K562 (cell line): ENCODE measurements around the gene CCR2. TPM values are rescaled to one million over a fixed set of nuclear protein-coding genes. Genes with fewer than 3 reads are reported as not detected.

Experiments
- ATAC-seq: fragments of 200-7000 bp; cut with Tn5 transposase; 3 replicates; pipeline ENCODE4 v1.9.1; 2020; ENCODE audit warnings: moderate library complexity
- BruUV-seq: library from RNA; stranded (reverse); fragments of 400-500 nt; replicated peaks from 2 replicates; lab custom pipeline; 2021; lab: Mats Ljungman, UMichigan
- CTCF ChIA-PET: fragments of 300-600 bp; formaldehyde crosslinking; extraction: SDS; loops from one replicate; lab custom pipeline; 2021; ENCODE audit warnings: low intra/inter-chr PET ratio; lab: Yijun Ruan, JAX
- POLR2A ChIA-PET: fragments of 300-600, 350-650 bp; sonication (Branson Sonifier 250); formaldehyde crosslinking; extraction: SDS; loops from one replicate; lab custom pipeline; 2021; ENCODE audit warnings: antibody characterized with exemption, inconsistent platforms; lab: Yijun Ruan, JAX
- DNase-seq, 4 experiments: peaks; one replicate each; pipeline versions ENCODE4 v3.0.0 to v3.0.0-alpha.2; 2011 to 2018; ENCODE audit warnings: low spot score in 3 of 4, mixed read lengths in 3 of 4; ENCODE audit errors: extremely low read depth in 1 of 4
- FAIRE-seq: peaks from 2 replicates; lab custom pipeline; 2011; peaks lifted over from hg19 to GRCh38; lab: Jason Lieb, UNC
- H2AFZ ChIP-seq: 2 replicates; pipeline ENCODE4 v1.6.0; 2011; ENCODE audit warnings: low read depth, low read length, control low read depth, inconsistent platforms
- H3K27ac ChIP-seq: fragments of 200-600 bp; 3 replicates; pipeline ENCODE4 v1.8.0; 2011; ENCODE audit warnings: low read depth, mild to moderate bottlenecking, control low read depth, inconsistent platforms, low read length, moderate library complexity, mixed read lengths; ENCODE audit errors: extremely low read depth
- H3K27me3 ChIP-seq, 2 experiments: fragments of 300-600 bp in 1 of 2; 2 replicates in 1 of 2; 3 replicates in 1 of 2; pipeline versions ENCODE4 v1.6.0 to v1.8.0; 2011; ENCODE audit warnings: inconsistent platforms in 2 of 2, low read length in 2 of 2, mild to moderate bottlenecking in 1 of 2, mixed read lengths in 1 of 2, moderate library complexity in 1 of 2; ENCODE audit not compliant: control insufficient read depth in 2 of 2, insufficient read depth in 2 of 2
- H3K36me3 ChIP-seq: fragments of 300-600 bp; 3 replicates; pipeline ENCODE4 v1.8.0; 2011; ENCODE audit warnings: mild to moderate bottlenecking, low read length, inconsistent platforms; ENCODE audit not compliant: control insufficient read depth, insufficient read depth
- H3K4me1 ChIP-seq, 2 experiments: fragments of 200-600 bp in 1 of 2; replicated peaks in 1 of 2; 2 replicates in 1 of 2; 3 replicates in 1 of 2; pipeline versions ENCODE4 v1.5.1 to v1.8.0; 2011; ENCODE audit warnings: inconsistent platforms in 2 of 2, low read length in 2 of 2, mild to moderate bottlenecking in 1 of 2, mixed read lengths in 1 of 2, moderate library complexity in 1 of 2; ENCODE audit not compliant: control insufficient read depth in 2 of 2, insufficient read depth in 2 of 2
- H3K4me2 ChIP-seq: 2 replicates; pipeline ENCODE4 v1.6.1; 2011; ENCODE audit warnings: low read length, control low read depth, inconsistent platforms, mixed read lengths; ENCODE audit not compliant: insufficient read depth
- H3K4me3 ChIP-seq: fragments of 200-600 bp; sonication (generic), shearing (Covaris generic); 2 replicates; pipeline ENCODE4 v1.5.1; 2016; ENCODE audit warnings: control low read depth, inconsistent platforms
- H3K79me2 ChIP-seq: fragments of 200-600 bp; 3 replicates; pipeline ENCODE4 v1.8.0; 2011; ENCODE audit warnings: low read length, inconsistent platforms; ENCODE audit not compliant: control insufficient read depth, insufficient read depth
- H3K9ac ChIP-seq, 2 experiments: 2 replicates each; pipeline versions ENCODE4 v1.6.0 to v1.6.1; 2011; ENCODE audit warnings: low read depth in 2 of 2, low read length in 2 of 2, control low read depth in 1 of 2, inconsistent platforms in 1 of 2, mild to moderate bottlenecking in 1 of 2, mixed read lengths in 1 of 2; ENCODE audit not compliant: insufficient read depth in 1 of 2
- H3K9me1 ChIP-seq: one replicate; pipeline ENCODE4 v1.6.0; 2011; ENCODE audit warnings: inconsistent platforms, mild to moderate bottlenecking, low read length, moderate library complexity; ENCODE audit not compliant: control insufficient read depth, insufficient read depth
- H3K9me3 ChIP-seq: replicated peaks from 2 replicates; pipeline ENCODE4 v1.5.1; 2011; ENCODE audit warnings: low read depth, low read length, inconsistent platforms; ENCODE audit not compliant: control insufficient read depth, insufficient read depth
- H4K20me1 ChIP-seq: replicated peaks from 2 replicates; pipeline ENCODE4 v1.6.1; 2011; ENCODE audit warnings: low read length, inconsistent platforms, mixed read lengths; ENCODE audit not compliant: control insufficient read depth, insufficient read depth
- CBFB ChIP-seq: sonication (generic); formaldehyde crosslinking; IDR thresholded peaks from 2 replicates; pipeline ENCODE4 v1.4.0; 2020; ENCODE audit warnings: mild to moderate bottlenecking, missing genetic modification reagents
- CLOCK ChIP-seq: fragments of 250-450 bp; sonication (Bioruptor Pico); IDR thresholded peaks from 2 replicates; pipeline ENCODE4 v1.4.0; 2020; ENCODE audit warnings: mild to moderate bottlenecking, moderate library complexity, borderline replicate concordance
- CXXC5 ChIP-seq: fragments of 250-450 bp; sonication (Bioruptor Pico); IDR thresholded peaks from 2 replicates; pipeline ENCODE4 v1.8.0; 2022; ENCODE audit warnings: inconsistent platforms, mild to moderate bottlenecking, moderate library complexity
- ELK3 ChIP-seq: fragments of 450-650 bp; formaldehyde crosslinking; IDR thresholded peaks from 2 replicates; pipeline ENCODE4 v1.4.0; 2020; ENCODE audit warnings: mild to moderate bottlenecking
- HDAC2 ChIP-seq: fragments of 450-650 bp; IDR thresholded peaks from 2 replicates; pipeline ENCODE4 v1.6.1; 2016; ENCODE audit warnings: mild to moderate bottlenecking
- HMGN3 ChIP-seq: IDR thresholded peaks from 2 replicates; pipeline ENCODE4 v1.6.1; 2011; ENCODE audit warnings: borderline replicate concordance, low read depth, mild to moderate bottlenecking, mixed read lengths, low read length; ENCODE audit not compliant: insufficient read length; ENCODE audit errors: extremely low read depth
- NFRKB ChIP-seq: fragments of 450-650 bp; IDR thresholded peaks from 2 replicates; pipeline ENCODE4 v1.6.1; 2016; ENCODE audit warnings: low read depth
- TEAD1 ChIP-seq, 2 experiments: fragments of 450-650 bp in 1 of 2; sonication (generic) in 1 of 2; formaldehyde crosslinking; IDR thresholded peaks; 2 replicates each; pipeline versions ENCODE4 v1.4.0 to v1.8.0; 2020 to 2022; ENCODE audit warnings: mild to moderate bottlenecking in 2 of 2, missing genetic modification reagents in 1 of 2
- ZBTB17 ChIP-seq: fragments of 450-650 bp; formaldehyde crosslinking; IDR thresholded peaks from 2 replicates; pipeline ENCODE4 v1.4.0; 2020; ENCODE audit warnings: mild to moderate bottlenecking
- ZBTB34 ChIP-seq: fragments of 250-450 bp; sonication (Bioruptor Pico); IDR thresholded peaks from 2 replicates; pipeline ENCODE4 v1.8.0; 2021; ENCODE audit warnings: mild to moderate bottlenecking, moderate library complexity
- ZBTB7A ChIP-seq: IDR thresholded peaks from 2 replicates; pipeline ENCODE4 v1.6.1; 2011; ENCODE audit warnings: low read depth, mild to moderate bottlenecking, low read length, moderate library complexity, borderline replicate concordance; ENCODE audit not compliant: control insufficient read depth
- ZFP30 ChIP-seq: fragments of 250-450 bp; sonication (Bioruptor Pico); IDR thresholded peaks from 2 replicates; pipeline ENCODE4 v1.8.0; 2022; ENCODE audit warnings: moderate library complexity, mild to moderate bottlenecking, inconsistent platforms, borderline replicate concordance
- ZKSCAN1 ChIP-seq: fragments of 150-350 bp; IDR thresholded peaks from 2 replicates; pipeline ENCODE4 v1.6.1; 2016; ENCODE audit warnings: low read depth, low read length
- ZNF133 ChIP-seq: fragments of 250-450 bp; sonication (Bioruptor Pico); IDR thresholded peaks from 2 replicates; pipeline ENCODE4 v1.4.0; 2020; ENCODE audit warnings: mild to moderate bottlenecking
- ZNF444 ChIP-seq: fragments of 250-450 bp; sonication (Bioruptor Pico); IDR thresholded peaks from 2 replicates; pipeline ENCODE4 v1.4.0; 2020; ENCODE audit warnings: mild to moderate bottlenecking, moderate library complexity
- ZNF586 ChIP-seq: fragments of 450-650 bp; formaldehyde crosslinking; conservative IDR thresholded peaks from 2 replicates; pipeline ENCODE4 v1.4.0; 2020; ENCODE audit warnings: mild to moderate bottlenecking, moderate library complexity
- WGBS: fragments of 100-300 bp; shearing (Covaris generic); methylation state at CpG from one replicate; pipeline ENCODE4 v1.1.6; 2016; ENCODE audit warnings: low coverage, mixed read lengths; ENCODE audit not compliant: insufficient coverage; ENCODE audit errors: missing lambda C conversion rate; 5-methylcytosine and 5-hydroxymethylcytosine counted together
- in situ Hi-C: fragments of 300-500 bp; cut with MboI; formaldehyde crosslinking; loops from 4 replicates; pipeline ENCODE4 v1.15.0; 2018; ENCODE audit warnings: inconsistent platforms, mixed read lengths
- intact Hi-C: fragments of 100-400 bp; cut with micrococcal nuclease; formaldehyde crosslinking; loops from 2 replicates; pipeline ENCODE4 v1.14.2; 2022
- polyA plus RNA-seq, 8 experiments: library from polyadenylated mRNA; depleted of rRNA in 4 of 8; stranded (reverse) in 5 of 8; unstranded in 3 of 8; fragments of >200 nt; fragmentation: Nextera tagmentation in 2 of 8; fragmentation: Illumina TruSeq in 1 of 8; extraction: Ambion mirVana in 2 of 8; extraction: Trizol in 1 of 8; gene quantifications; 2 replicates each; pipeline versions ENCODE4 v1.2.1 to v1.2.3, GENCODE V29; 2011 to 2014; ENCODE audit warnings: inconsistent platforms in 1 of 8, missing spikeins in 1 of 8
- total RNA-seq, 7 experiments: library from RNA; depleted of rRNA in 6 of 7; stranded (reverse); fragments of >200 nt in 6 of 7; fragmentation: Illumina TruSeq in 2 of 7; extraction: Trizol in 2 of 7; gene quantifications; 2 replicates each; pipeline versions ENCODE4 v1.2.1 to v1.2.3, GENCODE V29; 2011 to 2021; ENCODE audit warnings: low replicate concordance in 1 of 7

Gene CCR2
- total and polyA plus RNA-seq, 9 of the 15 experiments (the other 6 are each of a cell fraction or from before 2014, with no cell fraction given), result not detected

GRCh38 chr3:46407970-46408369 lies 54.1 kb downstream of the CCR2 start:
- in situ Hi-C loops (loop anchor here (25.0 kb wide), 1 partner anchor 1371 kb away; the partner anchor contains the start of gene CLEC3B), intact Hi-C loops (no loop called here)
- Histone ChIP-seq H3K4me1 (peaks cover 25 to 45% of the 10 kb centered on the region in 2 experiments), H3K27ac (peak overlapping the region; percentile 88), H3K9ac (peak overlapping the region; percentile 34 to 66; a peak in 3 of 4 replicates), H3K9me1 (no peaks in the 10 kb centered on the region), H2AFZ (peak overlapping the region; percentile 96), H3K36me3 (no peaks in the 10 kb centered on the region), H3K27me3 (no peaks in the 10 kb centered on the region), H3K9me3 (no peaks in the 10 kb centered on the region; the same call in 1 of the 2 replicates), H4K20me1 (no peaks in the 10 kb centered on the region), H3K4me3 (peak overlapping the region; percentile 35), H3K79me2 (peaks cover 2% of the 10 kb centered on the region; the same call in 1 of the 3 replicates), H3K4me2 (peak overlapping the region; percentile 84)
- 54% methylated on average over 7 of the region's 7 CpGs for WGBS
- ATAC-seq, result no peak
- no TSS peak for BruUV-seq
- FAIRE-seq, result no peak
- ChIA-PET CTCF (no interaction called here), POLR2A (interaction anchor here (0.6 to 2.3 kb wide), 10 partner anchors 8 to 96 kb away, joined by 3 to 8 read pairs (median 4); partner anchors contain the start of gene CCR5)
- DNase-seq, result no peak
- TF ChIP-seq HMGN3 (no peak), ZNF444 (no peak), ZKSCAN1 (no peak), ZNF133 (CRISPR knock-in tag) (no peak), ELK3 (CRISPR knock-in tag) (no peak), ZBTB17 (no peak), ZBTB7A (no peak), ZBTB34 (CRISPR knock-in tag) (no peak), NFRKB (no peak), CLOCK (no peak), TEAD1 (CRISPR knock-in tag; IDR thresholded peaks at IDR 0.05) (no peak), CXXC5 (CRISPR knock-in tag) (0 out of 2 replicates have a peak, but pooled peaks have one; percentile 20), CBFB (CRISPR knock-in tag) (no peak), ZNF586 (CRISPR knock-in tag) (no peak), HDAC2 (no peak), ZFP30 (no peak)
